Neural progenitor cell (in vitro differentiated cells): ENCODE data around the gene ETHE1.

Experiments
- EZH2 ChIP-seq: fragments of 200-600 bp; sonication (generic); IDR thresholded peaks from 2 replicates; pipeline ENCODE4 v1.6.1; 2017; ENCODE audit warnings: antibody characterized with exemption, mild to moderate bottlenecking, moderate library complexity
- EZH2phosphoT487 ChIP-seq: fragments of 200-600 bp; sonication (generic); IDR thresholded peaks from 2 replicates; pipeline ENCODE4 v1.6.1; 2017; ENCODE audit warnings: antibody characterized with exemption
- TF ChIP-seq, protein P1 (sequence below): fragments of 200-600 bp; sonication (generic); IDR thresholded peaks from 2 replicates; pipeline ENCODE4 v1.5.1; 2017; ENCODE audit warnings: antibody characterized with exemption, mild to moderate bottlenecking

DNA sequence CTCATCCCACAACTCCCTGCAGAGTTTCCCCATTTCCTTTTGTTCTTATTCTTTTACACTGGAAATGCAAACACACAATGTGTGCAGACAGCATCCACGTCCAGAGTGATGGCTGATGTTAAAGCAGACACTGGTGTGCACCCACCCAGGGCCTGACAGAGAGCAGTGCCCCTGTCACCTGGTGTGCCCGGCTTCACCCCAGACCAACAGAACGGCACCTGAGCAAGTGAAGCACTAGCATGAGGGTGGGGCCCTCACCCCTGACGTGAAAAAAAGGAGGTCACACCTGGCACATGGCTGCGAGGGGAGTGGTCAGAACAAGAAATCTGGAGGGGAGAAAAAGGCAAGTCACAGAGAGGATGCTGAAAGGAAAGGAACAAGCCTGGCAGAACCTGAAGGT lies 18.3 kb upstream of the ETHE1 start:
- TF ChIP-seq, protein P1, sequence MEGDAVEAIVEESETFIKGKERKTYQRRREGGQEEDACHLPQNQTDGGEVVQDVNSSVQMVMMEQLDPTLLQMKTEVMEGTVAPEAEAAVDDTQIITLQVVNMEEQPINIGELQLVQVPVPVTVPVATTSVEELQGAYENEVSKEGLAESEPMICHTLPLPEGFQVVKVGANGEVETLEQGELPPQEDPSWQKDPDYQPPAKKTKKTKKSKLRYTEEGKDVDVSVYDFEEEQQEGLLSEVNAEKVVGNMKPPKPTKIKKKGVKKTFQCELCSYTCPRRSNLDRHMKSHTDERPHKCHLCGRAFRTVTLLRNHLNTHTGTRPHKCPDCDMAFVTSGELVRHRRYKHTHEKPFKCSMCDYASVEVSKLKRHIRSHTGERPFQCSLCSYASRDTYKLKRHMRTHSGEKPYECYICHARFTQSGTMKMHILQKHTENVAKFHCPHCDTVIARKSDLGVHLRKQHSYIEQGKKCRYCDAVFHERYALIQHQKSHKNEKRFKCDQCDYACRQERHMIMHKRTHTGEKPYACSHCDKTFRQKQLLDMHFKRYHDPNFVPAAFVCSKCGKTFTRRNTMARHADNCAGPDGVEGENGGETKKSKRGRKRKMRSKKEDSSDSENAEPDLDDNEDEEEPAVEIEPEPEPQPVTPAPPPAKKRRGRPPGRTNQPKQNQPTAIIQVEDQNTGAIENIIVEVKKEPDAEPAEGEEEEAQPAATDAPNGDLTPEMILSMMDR: no peak
- TF ChIP-seq EZH2 (no peak), EZH2phosphoT487 (no peak)
